HUES48 (cell line): Measurements from ENCODE around the gene TASOR.

Experiments
- H3K27ac ChIP-seq: one replicate; pipeline ENCODE4 v1.7.0; 2013; ENCODE audit warnings: low read depth, low read length, inconsistent platforms
- H3K27me3 ChIP-seq: 2 replicates; pipeline ENCODE4 v1.6.1; 2013; ENCODE audit warnings: mild to moderate bottlenecking, low read length; ENCODE audit not compliant: control insufficient read depth, insufficient read depth
- H3K36me3 ChIP-seq: 2 replicates; pipeline ENCODE4 v1.6.1; 2013; ENCODE audit warnings: low read length; ENCODE audit not compliant: control insufficient read depth, insufficient read depth
- H3K4me1 ChIP-seq: 2 replicates; pipeline ENCODE4 v1.6.1; 2013; ENCODE audit warnings: mild to moderate bottlenecking, low read length; ENCODE audit not compliant: control insufficient read depth, insufficient read depth
- H3K4me3 ChIP-seq: 2 replicates; pipeline ENCODE4 v1.5.1; 2013; ENCODE audit warnings: mild to moderate bottlenecking, low read depth, low read length
- H3K9ac ChIP-seq: 2 replicates; pipeline ENCODE4 v1.6.1; 2013; ENCODE audit warnings: mild to moderate bottlenecking, low read depth, low read length, moderate library complexity
- H3K9me3 ChIP-seq: 2 replicates; pipeline ENCODE4 v1.6.1; 2013; ENCODE audit warnings: low read length; ENCODE audit not compliant: control insufficient read depth, insufficient read depth

Gene TASOR

GRCh38 chr3:56633602-56634535, 49.2 kb downstream of the TASOR start:
- Histone ChIP-seq H3K27me3 (no peaks in the 10 kb centered on the region), H3K9ac (no peak overlapping the region), H3K9me3 (no peaks in the 10 kb centered on the region), H3K4me3 (no peak overlapping the region), H3K36me3 (peaks cover 57% of the 10 kb centered on the region), H3K27ac (no peak overlapping the region), H3K4me1 (no peaks in the 10 kb centered on the region)
